HepG2 (cell line): Measurements from ENCODE around the gene MYORG.

Experiments used
- CREB1 ChIP-seq, 2 experiments: fragments of 450-650 bp in 1 of 2; IDR thresholded peaks; 2 replicates each; pipeline ENCODE4 v1.6.1; 2016 to 2017; ENCODE audit warnings: control low read depth in 1 of 2, mild to moderate bottlenecking in 1 of 2, missing compliant biosample characterization in 1 of 2, missing genetic modification characterization in 1 of 2
- HOXD1 ChIP-seq: sonication (generic); formaldehyde crosslinking; IDR thresholded peaks from 2 replicates; pipeline ENCODE4 v1.5.0; 2020; ENCODE audit warnings: missing genetic modification reagents
- JUNB ChIP-seq: sonication (generic); formaldehyde crosslinking; IDR thresholded peaks from 2 replicates; pipeline ENCODE4 v1.8.0; 2022; ENCODE audit warnings: missing genetic modification reagents, mild to moderate bottlenecking, borderline replicate concordance
- KDM4B ChIP-seq: sonication (generic); formaldehyde crosslinking; IDR thresholded peaks from 2 replicates; pipeline ENCODE4 v1.4.0; 2020; ENCODE audit warnings: missing genetic modification reagents
- LCORL ChIP-seq, 2 experiments: fragments of 450-650 bp in 1 of 2; sonication (generic) in 1 of 2; formaldehyde crosslinking in 1 of 2; IDR thresholded peaks; 2 replicates each; pipeline versions ENCODE4 v1.5.0 to v1.6.1; 2017 to 2020; ENCODE audit warnings: antibody characterized with exemption in 1 of 2, missing genetic modification reagents in 1 of 2
- SP1 ChIP-seq, 2 experiments: fragments of 450-650 bp in 1 of 2; sonication (generic) in 1 of 2; formaldehyde crosslinking in 1 of 2; IDR thresholded peaks; 2 replicates each; pipeline versions ENCODE4 v1.4.0 to v1.6.1; 2016 to 2020; ENCODE audit warnings: missing genetic modification reagents in 1 of 2
- YY1 ChIP-seq: IDR thresholded peaks from 2 replicates; pipeline ENCODE4 v1.6.1; 2011; ENCODE audit warnings: low read length, low read depth, moderate library complexity, mild to moderate bottlenecking; ENCODE audit not compliant: insufficient read depth, insufficient replicate concordance
- ZNF274 ChIP-seq: sonication (generic); formaldehyde crosslinking; IDR thresholded peaks from 2 replicates; pipeline ENCODE4 v1.5.1; 2020; ENCODE audit warnings: mild to moderate bottlenecking, missing genetic modification reagents
- ZNF768 ChIP-seq: sonication (generic); formaldehyde crosslinking; IDR thresholded peaks from 2 replicates; pipeline ENCODE4 v1.4.0; 2020; ENCODE audit warnings: missing genetic modification reagents
- TF ChIP-seq, protein P1 (sequence below): sonication (generic); formaldehyde crosslinking; IDR thresholded peaks from 2 replicates; pipeline ENCODE4 v1.5.0; 2020; ENCODE audit warnings: mild to moderate bottlenecking, missing genetic modification reagents, moderate library complexity

- TF ChIP-seq KDM4B (CRISPR knock-in tag) (no peak), LCORL (IDR thresholded peaks at IDR 0.05) (no peak), LCORL (CRISPR knock-in tag; IDR thresholded peaks at IDR 0.05) (no peak), CREB1 (IDR thresholded peaks at IDR 0.05) (no peak), CREB1 (CRISPR knock-in tag; IDR thresholded peaks at IDR 0.05) (no peak), JUNB (CRISPR knock-in tag) (no peak), ZNF274 (no peak), HOXD1 (CRISPR knock-in tag) (no peak), YY1 (no peak), ZNF768 (CRISPR knock-in tag) (no peak), SP1 (IDR thresholded peaks at IDR 0.05) (no peak), SP1 (CRISPR knock-in tag; IDR thresholded peaks at IDR 0.05) (no peak)
- TF ChIP-seq, protein P1, sequence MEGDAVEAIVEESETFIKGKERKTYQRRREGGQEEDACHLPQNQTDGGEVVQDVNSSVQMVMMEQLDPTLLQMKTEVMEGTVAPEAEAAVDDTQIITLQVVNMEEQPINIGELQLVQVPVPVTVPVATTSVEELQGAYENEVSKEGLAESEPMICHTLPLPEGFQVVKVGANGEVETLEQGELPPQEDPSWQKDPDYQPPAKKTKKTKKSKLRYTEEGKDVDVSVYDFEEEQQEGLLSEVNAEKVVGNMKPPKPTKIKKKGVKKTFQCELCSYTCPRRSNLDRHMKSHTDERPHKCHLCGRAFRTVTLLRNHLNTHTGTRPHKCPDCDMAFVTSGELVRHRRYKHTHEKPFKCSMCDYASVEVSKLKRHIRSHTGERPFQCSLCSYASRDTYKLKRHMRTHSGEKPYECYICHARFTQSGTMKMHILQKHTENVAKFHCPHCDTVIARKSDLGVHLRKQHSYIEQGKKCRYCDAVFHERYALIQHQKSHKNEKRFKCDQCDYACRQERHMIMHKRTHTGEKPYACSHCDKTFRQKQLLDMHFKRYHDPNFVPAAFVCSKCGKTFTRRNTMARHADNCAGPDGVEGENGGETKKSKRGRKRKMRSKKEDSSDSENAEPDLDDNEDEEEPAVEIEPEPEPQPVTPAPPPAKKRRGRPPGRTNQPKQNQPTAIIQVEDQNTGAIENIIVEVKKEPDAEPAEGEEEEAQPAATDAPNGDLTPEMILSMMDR = no peak
These were observed 48.2 kb downstream of the MYORG start for GRCh38 chr9:34328500-34328986.
